Upper lobe of left lung (tissue), 6 donors: ENCODE data around the gene OR9Q2. TPM values are rescaled to one million over a fixed set of nuclear protein-coding genes. Genes with fewer than 3 reads are reported as not detected.

Experiments used
- ATAC-seq, 2 donors: fragments of 200-7000 bp; cut with Tn5 transposase; one replicate each; pipeline ENCODE4 v1.9.1; 2022; ENCODE audit warnings: mild to moderate bottlenecking in 2 of 2, moderate library complexity in 2 of 2; ENCODE audit not compliant: low FRiP score in 2 of 2
- DNase-seq, 2 donors: peaks; one replicate each; pipeline ENCODE4 v3.0.0-alpha.2; 2019 to 2020
- H3K27ac ChIP-seq, 4 donors: fragments of 200-600 bp; sonication (generic); one replicate each; pipeline ENCODE4 v1.5.1; 2016 to 2019
- H3K27me3 ChIP-seq, 4 donors: fragments of 200-600 bp; sonication (generic); one replicate each; pipeline ENCODE4 v1.5.1; 2017 to 2019
- H3K36me3 ChIP-seq, 4 donors: fragments of 200-600 bp; sonication (generic); one replicate each; pipeline ENCODE4 v1.5.1; 2016 to 2019
- H3K4me1 ChIP-seq, 4 donors: fragments of 200-600 bp; sonication (generic); one replicate each; pipeline ENCODE4 v1.5.1; 2018 to 2019
- H3K4me3 ChIP-seq, 4 donors: fragments of 200-600 bp; sonication (generic); one replicate each; pipeline ENCODE4 v1.5.1; 2017 to 2019; ENCODE audit warnings: mild to moderate bottlenecking in 2 of 4, moderate library complexity in 1 of 4
- H3K9me3 ChIP-seq, 4 donors: fragments of 200-600 bp; sonication (generic); one replicate each; pipeline ENCODE4 v1.5.1; 2018 to 2019
- EP300 ChIP-seq, 4 donors: sonication (generic); formaldehyde crosslinking; IDR thresholded peaks; one replicate each; pipeline ENCODE4 v1.5.1; 2017; ENCODE audit warnings: antibody characterized with exemption in 4 of 4, control low read depth in 2 of 4
- POLR2A ChIP-seq, 4 donors: fragments of 450-650 bp; IDR thresholded peaks; one replicate each; pipeline ENCODE4 v1.5.1; 2016 to 2017; ENCODE audit warnings: antibody characterized with exemption in 4 of 4, mild to moderate bottlenecking in 2 of 4
- POLR2AphosphoS5 ChIP-seq, 2 donors: sonication (generic); formaldehyde crosslinking; IDR thresholded peaks; one replicate each; pipeline ENCODE4 v1.5.1; 2017; ENCODE audit warnings: antibody characterized with exemption in 2 of 2
- WGBS, 2 donors: methylation state at CpG; one replicate each; pipeline ENCODE4 v1.1.5; 2017 to 2018; 5-methylcytosine and 5-hydroxymethylcytosine counted together
- total RNA-seq, 6 donors: library from RNA; depleted of rRNA in 4 of 6; stranded (reverse); fragments of >200 nt in 4 of 6; gene quantifications; one replicate each; pipeline versions ENCODE4 v1.1.0 to v1.2.1, GENCODE V29; 2016 to 2021
- TF ChIP-seq, protein P1 (sequence below), 6 experiments: fragments of 450-650 bp in 4 of 6; fragments of 200-600 bp in 2 of 6; sonication (generic) in 2 of 6; IDR thresholded peaks; one replicate each; pipeline ENCODE4 v1.5.1; 2016 to 2019; ENCODE audit warnings: antibody characterized with exemption in 6 of 6
- donor health status: DM: no; HTN: no; CAD: no; lungs with moderate emphysema.
- donor health status: DM: no; HTN: yes; CAD: no; lungs with severe emphysema.

Gene OR9Q2, protein sequence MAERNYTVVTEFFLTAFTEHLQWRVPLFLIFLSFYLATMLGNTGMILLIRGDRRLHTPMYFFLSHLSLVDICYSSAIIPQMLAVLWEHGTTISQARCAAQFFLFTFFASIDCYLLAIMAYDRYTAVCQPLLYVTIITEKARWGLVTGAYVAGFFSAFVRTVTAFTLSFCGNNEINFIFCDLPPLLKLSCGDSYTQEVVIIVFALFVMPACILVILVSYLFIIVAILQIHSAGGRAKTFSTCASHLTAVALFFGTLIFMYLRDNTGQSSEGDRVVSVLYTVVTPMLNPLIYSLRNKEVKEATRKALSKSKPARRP
- total RNA-seq: not detected

DNA sequence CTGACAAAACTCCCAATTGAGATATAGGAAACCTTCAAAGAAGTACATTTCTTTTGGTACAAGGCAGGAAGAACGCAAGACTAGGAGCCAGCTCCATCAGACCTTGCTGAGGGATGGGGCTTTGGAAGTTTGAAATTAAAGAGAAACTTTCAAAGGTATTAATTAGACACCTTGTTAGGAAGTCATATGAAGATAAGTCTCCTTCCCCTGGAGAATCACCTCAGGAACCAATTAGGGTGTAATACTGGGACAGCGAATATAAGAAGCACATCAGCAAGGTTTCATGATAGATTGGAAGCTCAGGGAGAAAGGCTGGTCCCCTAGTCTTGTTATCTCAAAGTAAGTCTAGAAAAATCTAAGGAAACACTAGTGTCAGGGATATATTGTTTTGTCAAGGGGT, at the start of gene OR9Q2:
TSS of gene OR9Q2 (plus strand) at position 301 of the 400 bp plus-strand sequence. CDS start 1,421 bp downstream, outside the sequence.
- no peak for ATAC-seq
- Histone ChIP-seq H3K36me3 (no peaks in the 10 kb centered on the region), H3K27me3 (no peaks in the 10 kb centered on the region), H3K4me3 (no peak within 1 kb of the TSS), H3K4me1 (no peaks in the 10 kb centered on the region), H3K27ac (no peak within 1 kb of the TSS), H3K9me3 (no peaks in the 10 kb centered on the region)
- no peak for TF ChIP-seq POLR2A (IDR thresholded peaks at IDR 0.05)
- TF ChIP-seq, protein P1, sequence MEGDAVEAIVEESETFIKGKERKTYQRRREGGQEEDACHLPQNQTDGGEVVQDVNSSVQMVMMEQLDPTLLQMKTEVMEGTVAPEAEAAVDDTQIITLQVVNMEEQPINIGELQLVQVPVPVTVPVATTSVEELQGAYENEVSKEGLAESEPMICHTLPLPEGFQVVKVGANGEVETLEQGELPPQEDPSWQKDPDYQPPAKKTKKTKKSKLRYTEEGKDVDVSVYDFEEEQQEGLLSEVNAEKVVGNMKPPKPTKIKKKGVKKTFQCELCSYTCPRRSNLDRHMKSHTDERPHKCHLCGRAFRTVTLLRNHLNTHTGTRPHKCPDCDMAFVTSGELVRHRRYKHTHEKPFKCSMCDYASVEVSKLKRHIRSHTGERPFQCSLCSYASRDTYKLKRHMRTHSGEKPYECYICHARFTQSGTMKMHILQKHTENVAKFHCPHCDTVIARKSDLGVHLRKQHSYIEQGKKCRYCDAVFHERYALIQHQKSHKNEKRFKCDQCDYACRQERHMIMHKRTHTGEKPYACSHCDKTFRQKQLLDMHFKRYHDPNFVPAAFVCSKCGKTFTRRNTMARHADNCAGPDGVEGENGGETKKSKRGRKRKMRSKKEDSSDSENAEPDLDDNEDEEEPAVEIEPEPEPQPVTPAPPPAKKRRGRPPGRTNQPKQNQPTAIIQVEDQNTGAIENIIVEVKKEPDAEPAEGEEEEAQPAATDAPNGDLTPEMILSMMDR (IDR thresholded peaks at IDR 0.05): no peak
- no peak for TF ChIP-seq EP300 (IDR thresholded peaks at IDR 0.05)
- TF ChIP-seq POLR2AphosphoS5 (IDR thresholded peaks at IDR 0.05): no peak
- 92 to 95% methylated on average over 2 of the region's 2 CpGs for WGBS, 2 donors
- no peak for DNase-seq

DNA sequence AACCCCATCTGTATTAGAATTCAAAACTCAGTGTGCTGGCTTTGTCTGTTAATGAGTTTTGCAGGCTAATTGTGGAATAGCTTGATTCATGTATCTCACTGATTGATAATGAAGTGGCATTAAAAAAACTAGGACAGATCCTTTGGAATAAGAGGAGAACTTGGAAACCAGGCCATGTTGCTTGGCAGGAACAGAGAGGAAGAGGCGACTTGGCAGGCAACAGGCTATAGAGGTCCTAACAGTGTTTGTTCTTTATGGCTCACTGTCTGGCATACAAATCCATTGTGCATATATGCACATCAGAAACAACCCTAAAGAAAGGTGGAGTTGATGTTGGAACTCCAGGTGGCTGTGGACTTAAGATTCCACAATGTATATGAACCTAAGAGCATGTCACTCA, 46.1 kb upstream of the OR9Q2 start:
- Histone ChIP-seq H3K27me3 (no peaks in the 10 kb centered on the region), H3K9me3 (no peaks in the 10 kb centered on the region), H3K4me1 (no peaks in the 10 kb centered on the region), H3K27ac (no peak overlapping the region), H3K36me3 (no peaks in the 10 kb centered on the region), H3K4me3 (no peak overlapping the region)
- DNase-seq (no peak), ATAC-seq (no peak)
- 61 to 79% methylated on average over 1 of the region's 1 CpG for WGBS, 2 donors
- TF ChIP-seq EP300 (IDR thresholded peaks at IDR 0.05) (no peak), POLR2AphosphoS5 (IDR thresholded peaks at IDR 0.05) (no peak), POLR2A (IDR thresholded peaks at IDR 0.05) (no peak)
- TF ChIP-seq, protein P1 (IDR thresholded peaks at IDR 0.05): no peak

DNA sequence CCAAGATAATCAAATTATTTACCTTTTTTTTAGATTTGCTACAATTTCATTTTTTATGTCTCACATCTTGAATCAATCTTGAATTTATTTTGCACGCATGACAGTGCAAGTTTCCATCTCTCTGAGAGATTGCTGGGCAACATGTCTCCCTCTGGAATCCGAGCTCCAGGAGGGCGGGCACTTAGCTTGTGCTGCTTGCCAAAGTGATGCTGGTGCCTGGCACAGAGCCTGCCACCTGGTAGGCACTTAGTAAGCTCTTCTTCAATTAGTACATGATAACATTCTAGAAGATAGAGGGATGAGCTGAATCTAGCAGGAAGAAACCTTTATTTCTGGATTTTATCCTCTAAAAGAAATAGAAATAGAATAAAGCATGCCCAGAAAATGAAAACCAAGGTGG, 36.1 kb upstream of the OR9Q2 start:
- H3K9me3 ChIP-seq: no peaks in the 10 kb centered on the region
- TF ChIP-seq POLR2A (IDR thresholded peaks at IDR 0.05): no peak
- TF ChIP-seq, protein P1 (IDR thresholded peaks at IDR 0.05): no peak
- TF ChIP-seq EP300 (IDR thresholded peaks at IDR 0.05): no peak
- no peak for TF ChIP-seq POLR2AphosphoS5 (IDR thresholded peaks at IDR 0.05)
- DNase-seq: no peak
- H3K4me3 ChIP-seq: no peak overlapping the region
- no peaks in the 10 kb centered on the region for H3K4me1 ChIP-seq
- no peak overlapping the region for H3K27ac ChIP-seq
- no peaks in the 10 kb centered on the region for H3K27me3 ChIP-seq
- WGBS, 2 donors: 74 to 84% methylated on average over 3 of the region's 3 CpGs
- H3K36me3 ChIP-seq: no peaks in the 10 kb centered on the region
- no peak for ATAC-seq

DNA sequence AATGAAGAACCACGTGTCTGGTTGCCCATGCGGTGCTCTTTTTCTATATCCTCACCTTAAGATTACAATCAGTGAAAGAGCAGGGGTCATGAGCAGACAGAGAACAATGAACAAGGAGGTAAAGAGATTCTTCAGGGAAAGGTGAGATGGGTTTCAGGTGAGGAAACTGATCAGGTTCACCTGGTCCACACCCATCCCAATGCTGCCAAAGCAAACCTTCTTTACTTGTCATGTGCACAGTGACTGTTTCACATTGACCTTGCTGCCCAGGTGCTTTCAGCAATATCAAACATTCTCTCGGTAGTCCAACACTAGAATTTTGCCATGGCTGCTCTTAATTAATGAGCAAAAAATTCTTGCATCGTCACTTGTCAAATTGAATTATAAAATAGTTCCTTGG, 24.5 kb upstream of the OR9Q2 start:
- WGBS, 2 donors: 78 to 81% methylated on average over 4 of the region's 4 CpGs
- H3K27me3 ChIP-seq: no peaks in the 10 kb centered on the region
- no peaks in the 10 kb centered on the region for H3K4me1 ChIP-seq
- no peaks in the 10 kb centered on the region for H3K36me3 ChIP-seq
- DNase-seq: no peak
- TF ChIP-seq, protein P1 (IDR thresholded peaks at IDR 0.05): no peak
- TF ChIP-seq POLR2AphosphoS5 (IDR thresholded peaks at IDR 0.05) (no peak), EP300 (IDR thresholded peaks at IDR 0.05) (no peak), POLR2A (IDR thresholded peaks at IDR 0.05) (no peak)
- H3K9me3 ChIP-seq: no peaks in the 10 kb centered on the region
- H3K27ac ChIP-seq: no peak overlapping the region
- no peak overlapping the region for H3K4me3 ChIP-seq
- no peak for ATAC-seq

DNA sequence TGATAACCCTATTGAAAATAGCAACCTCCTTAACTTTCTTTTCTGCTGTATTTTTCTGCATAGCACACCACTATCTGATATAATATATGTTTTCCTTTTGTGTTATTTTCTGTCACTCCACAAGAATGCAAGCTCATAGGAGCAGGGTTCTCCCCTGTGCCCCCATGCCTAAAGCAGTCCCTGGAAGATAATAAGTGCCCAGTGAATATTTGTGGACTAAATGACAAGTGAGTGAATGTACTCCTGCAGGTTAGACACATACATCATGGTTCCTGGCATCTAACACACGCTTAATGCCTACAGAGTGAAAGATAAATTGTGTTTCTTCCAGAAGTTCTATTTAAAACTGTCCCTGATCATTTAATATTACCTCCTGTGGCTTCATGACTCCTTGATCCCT, 23.9 kb upstream of the OR9Q2 start:
- Histone ChIP-seq H3K36me3 (no peaks in the 10 kb centered on the region), H3K4me3 (no peak overlapping the region), H3K27me3 (no peaks in the 10 kb centered on the region), H3K4me1 (no peaks in the 10 kb centered on the region), H3K27ac (no peak overlapping the region), H3K9me3 (no peaks in the 10 kb centered on the region)
- TF ChIP-seq, protein P1 (IDR thresholded peaks at IDR 0.05): no peak
- no peak for TF ChIP-seq POLR2AphosphoS5 (IDR thresholded peaks at IDR 0.05)
- TF ChIP-seq POLR2A (IDR thresholded peaks at IDR 0.05): no peak
- TF ChIP-seq EP300 (IDR thresholded peaks at IDR 0.05): no peak
- DNase-seq (no peak), ATAC-seq (no peak)
- WGBS, 2 donors: 72 to 75% methylated on average over 1 of the region's 1 CpG
